K562 (cell line): ENCODE results near the gene TSPYL4. TPM values are rescaled to one million over a fixed set of nuclear protein-coding genes. Genes with fewer than 3 reads are reported as not detected.
A peak's percentile ranks its signal among the peaks of the same experiment; 100 is the strongest.

Experiments used
- ATAC-seq: fragments of 200-7000 bp; cut with Tn5 transposase; 3 replicates; pipeline ENCODE4 v1.9.1; 2020; ENCODE audit warnings: moderate library complexity
- BruUV-seq: library from RNA; stranded (reverse); fragments of 400-500 nt; replicated peaks from 2 replicates; lab custom pipeline; 2021; lab: Mats Ljungman, UMichigan
- CTCF ChIA-PET: fragments of 300-600 bp; formaldehyde crosslinking; extraction: SDS; loops from one replicate; lab custom pipeline; 2021; ENCODE audit warnings: low intra/inter-chr PET ratio; lab: Yijun Ruan, JAX
- POLR2A ChIA-PET: fragments of 300-600, 350-650 bp; sonication (Branson Sonifier 250); formaldehyde crosslinking; extraction: SDS; loops from one replicate; lab custom pipeline; 2021; ENCODE audit warnings: antibody characterized with exemption, inconsistent platforms; lab: Yijun Ruan, JAX
- DNase-seq, 4 experiments: peaks; one replicate each; pipeline versions ENCODE4 v3.0.0 to v3.0.0-alpha.2; 2011 to 2018; ENCODE audit warnings: low spot score in 3 of 4, mixed read lengths in 3 of 4; ENCODE audit errors: extremely low read depth in 1 of 4
- FAIRE-seq: peaks from 2 replicates; lab custom pipeline; 2011; peaks lifted over from hg19 to GRCh38; lab: Jason Lieb, UNC
- H2AFZ ChIP-seq: 2 replicates; pipeline ENCODE4 v1.6.0; 2011; ENCODE audit warnings: low read depth, low read length, control low read depth, inconsistent platforms
- H3K27ac ChIP-seq: fragments of 200-600 bp; 3 replicates; pipeline ENCODE4 v1.8.0; 2011; ENCODE audit warnings: low read depth, mild to moderate bottlenecking, control low read depth, inconsistent platforms, low read length, moderate library complexity, mixed read lengths; ENCODE audit errors: extremely low read depth
- H3K27me3 ChIP-seq, 2 experiments: fragments of 300-600 bp in 1 of 2; 2 replicates in 1 of 2; 3 replicates in 1 of 2; pipeline versions ENCODE4 v1.6.0 to v1.8.0; 2011; ENCODE audit warnings: inconsistent platforms in 2 of 2, low read length in 2 of 2, mild to moderate bottlenecking in 1 of 2, mixed read lengths in 1 of 2, moderate library complexity in 1 of 2; ENCODE audit not compliant: control insufficient read depth in 2 of 2, insufficient read depth in 2 of 2
- H3K36me3 ChIP-seq: fragments of 300-600 bp; 3 replicates; pipeline ENCODE4 v1.8.0; 2011; ENCODE audit warnings: mild to moderate bottlenecking, low read length, inconsistent platforms; ENCODE audit not compliant: control insufficient read depth, insufficient read depth
- H3K4me1 ChIP-seq, 2 experiments: fragments of 200-600 bp in 1 of 2; replicated peaks in 1 of 2; 2 replicates in 1 of 2; 3 replicates in 1 of 2; pipeline versions ENCODE4 v1.5.1 to v1.8.0; 2011; ENCODE audit warnings: inconsistent platforms in 2 of 2, low read length in 2 of 2, mild to moderate bottlenecking in 1 of 2, mixed read lengths in 1 of 2, moderate library complexity in 1 of 2; ENCODE audit not compliant: control insufficient read depth in 2 of 2, insufficient read depth in 2 of 2
- H3K4me2 ChIP-seq: 2 replicates; pipeline ENCODE4 v1.6.1; 2011; ENCODE audit warnings: low read length, control low read depth, inconsistent platforms, mixed read lengths; ENCODE audit not compliant: insufficient read depth
- H3K4me3 ChIP-seq: fragments of 200-600 bp; sonication (generic), shearing (Covaris generic); 2 replicates; pipeline ENCODE4 v1.5.1; 2016; ENCODE audit warnings: control low read depth, inconsistent platforms
- H3K79me2 ChIP-seq: fragments of 200-600 bp; 3 replicates; pipeline ENCODE4 v1.8.0; 2011; ENCODE audit warnings: low read length, inconsistent platforms; ENCODE audit not compliant: control insufficient read depth, insufficient read depth
- H3K9ac ChIP-seq, 2 experiments: 2 replicates each; pipeline versions ENCODE4 v1.6.0 to v1.6.1; 2011; ENCODE audit warnings: low read depth in 2 of 2, low read length in 2 of 2, control low read depth in 1 of 2, inconsistent platforms in 1 of 2, mild to moderate bottlenecking in 1 of 2, mixed read lengths in 1 of 2; ENCODE audit not compliant: insufficient read depth in 1 of 2
- H3K9me1 ChIP-seq: one replicate; pipeline ENCODE4 v1.6.0; 2011; ENCODE audit warnings: inconsistent platforms, mild to moderate bottlenecking, low read length, moderate library complexity; ENCODE audit not compliant: control insufficient read depth, insufficient read depth
- H3K9me3 ChIP-seq: replicated peaks from 2 replicates; pipeline ENCODE4 v1.5.1; 2011; ENCODE audit warnings: low read depth, low read length, inconsistent platforms; ENCODE audit not compliant: control insufficient read depth, insufficient read depth
- H4K20me1 ChIP-seq: replicated peaks from 2 replicates; pipeline ENCODE4 v1.6.1; 2011; ENCODE audit warnings: low read length, inconsistent platforms, mixed read lengths; ENCODE audit not compliant: control insufficient read depth, insufficient read depth
- CBFA2T3 ChIP-seq: fragments of 450-650 bp; IDR thresholded peaks from 2 replicates; pipeline ENCODE4 v1.6.1; 2017
- CTCF ChIP-seq, 3 experiments: IDR thresholded peaks in 2 of 3; conservative IDR thresholded peaks in 1 of 3; 2 replicates each; pipeline ENCODE4 v1.5.1; 2011 to 2012; ENCODE audit warnings: low read length in 3 of 3, mild to moderate bottlenecking in 3 of 3, control low read depth in 2 of 3, improper control_type of control experiment in 1 of 3, inconsistent platforms in 1 of 3, low read depth in 1 of 3, mixed read lengths in 1 of 3, moderate library complexity in 1 of 3; ENCODE audit not compliant: insufficient read depth in 2 of 3
- ETV1 ChIP-seq: fragments of 450-650 bp; conservative IDR thresholded peaks from 2 replicates; pipeline ENCODE4 v1.6.1; 2016; ENCODE audit warnings: missing genetic modification characterization, control low read depth, low read depth, missing compliant biosample characterization
- EZH2 ChIP-seq: IDR thresholded peaks from 2 replicates; pipeline ENCODE4 v1.6.1; 2012; ENCODE audit warnings: low read depth, mild to moderate bottlenecking, inconsistent platforms, low read length, borderline replicate concordance
- HDGF ChIP-seq: fragments of 450-650 bp; IDR thresholded peaks from 2 replicates; pipeline ENCODE4 v1.6.1; 2016
- HMGXB4 ChIP-seq: sonication (generic); formaldehyde crosslinking; IDR thresholded peaks from 2 replicates; pipeline ENCODE4 v1.8.1; 2023; ENCODE audit warnings: mild to moderate bottlenecking, missing genetic modification reagents
- MIER1 ChIP-seq: fragments of 450-650 bp; IDR thresholded peaks from 2 replicates; pipeline ENCODE4 v1.6.1; 2016; ENCODE audit warnings: antibody characterized with exemption, mild to moderate bottlenecking, low read depth
- NUFIP1 ChIP-seq: fragments of 450-650 bp; IDR thresholded peaks from 2 replicates; pipeline ENCODE4 v1.6.1; 2018; ENCODE audit not compliant: partially characterized antibody
- RAD21 ChIP-seq, 2 experiments: fragments of 250-450 bp in 1 of 2; fragments of 450-650 bp in 1 of 2; sonication (Bioruptor Pico) in 1 of 2; formaldehyde crosslinking in 1 of 2; IDR thresholded peaks in 1 of 2; conservative IDR thresholded peaks in 1 of 2; 2 replicates each; pipeline versions ENCODE4 v1.4.0 to v1.8.0; 2020 to 2022; ENCODE audit warnings: mild to moderate bottlenecking in 2 of 2, moderate library complexity in 1 of 2
- SMARCC2 ChIP-seq: fragments of 450-650 bp; IDR thresholded peaks from 2 replicates; pipeline ENCODE4 v1.6.1; 2017; ENCODE audit warnings: antibody characterized with exemption, moderate library complexity, mild to moderate bottlenecking, low read depth
- TCF7L2 ChIP-seq: fragments of 150-350 bp; IDR thresholded peaks from 2 replicates; pipeline ENCODE4 v1.6.1; 2016; ENCODE audit warnings: low read depth, mild to moderate bottlenecking, low read length, moderate library complexity
- ZBTB1 ChIP-seq: sonication (generic); formaldehyde crosslinking; IDR thresholded peaks from 2 replicates; pipeline ENCODE4 v1.8.1; 2023; ENCODE audit warnings: missing genetic modification reagents, low read depth, mild to moderate bottlenecking, borderline replicate concordance
- ZNF232 ChIP-seq: sonication (generic); formaldehyde crosslinking; IDR thresholded peaks from 2 replicates; pipeline ENCODE4 v1.8.0; 2022; ENCODE audit warnings: mild to moderate bottlenecking, missing genetic modification reagents
- ZNF507 ChIP-seq: conservative IDR thresholded peaks from 2 replicates; pipeline ENCODE4 v1.6.1; 2017; ENCODE audit warnings: missing genetic modification characterization, missing compliant biosample characterization
- ZNF76 ChIP-seq: fragments of 250-450 bp; sonication (Bioruptor Pico); IDR thresholded peaks from 2 replicates; pipeline ENCODE4 v1.4.0; 2020; ENCODE audit warnings: mild to moderate bottlenecking, moderate library complexity, borderline replicate concordance
- WGBS: fragments of 100-300 bp; shearing (Covaris generic); methylation state at CpG from one replicate; pipeline ENCODE4 v1.1.6; 2016; ENCODE audit warnings: low coverage, mixed read lengths; ENCODE audit not compliant: insufficient coverage; ENCODE audit errors: missing lambda C conversion rate; 5-methylcytosine and 5-hydroxymethylcytosine counted together
- in situ Hi-C: fragments of 300-500 bp; cut with MboI; formaldehyde crosslinking; loops from 4 replicates; pipeline ENCODE4 v1.15.0; 2018; ENCODE audit warnings: inconsistent platforms, mixed read lengths
- intact Hi-C: fragments of 100-400 bp; cut with micrococcal nuclease; formaldehyde crosslinking; loops from 2 replicates; pipeline ENCODE4 v1.14.2; 2022
- polyA plus RNA-seq, 8 experiments: library from polyadenylated mRNA; depleted of rRNA in 4 of 8; stranded (reverse) in 5 of 8; unstranded in 3 of 8; fragments of >200 nt; fragmentation: Nextera tagmentation in 2 of 8; fragmentation: Illumina TruSeq in 1 of 8; extraction: Ambion mirVana in 2 of 8; extraction: Trizol in 1 of 8; gene quantifications; 2 replicates each; pipeline versions ENCODE4 v1.2.1 to v1.2.3, GENCODE V29; 2011 to 2014; ENCODE audit warnings: inconsistent platforms in 1 of 8, missing spikeins in 1 of 8
- total RNA-seq, 7 experiments: library from RNA; depleted of rRNA in 6 of 7; stranded (reverse); fragments of >200 nt in 6 of 7; fragmentation: Illumina TruSeq in 2 of 7; extraction: Trizol in 2 of 7; gene quantifications; 2 replicates each; pipeline versions ENCODE4 v1.2.1 to v1.2.3, GENCODE V29; 2011 to 2021; ENCODE audit warnings: low replicate concordance in 1 of 7
- TF ChIP-seq, protein P1 (sequence below): fragments of 450-650 bp; formaldehyde crosslinking; IDR thresholded peaks from 2 replicates; pipeline ENCODE4 v1.4.0; 2020; ENCODE audit warnings: mild to moderate bottlenecking

TSPYL4 gene
- total and polyA plus RNA-seq, 9 of the 15 experiments (the other 6 are each of a cell fraction or from before 2014, with no cell fraction given): 0.69 to 18.0 (median 9.1) TPM

- Histone ChIP-seq H3K27ac (no peak overlapping the region), H3K4me1 (peaks cover 0 to 3% of the 10 kb centered on the region in 2 experiments; a peak in 2 of 5 replicates), H3K9me3 (no peaks in the 10 kb centered on the region), H3K36me3 (no peaks in the 10 kb centered on the region), H3K4me2 (no peak overlapping the region), H3K9me1 (no peaks in the 10 kb centered on the region), H3K79me2 (no peaks in the 10 kb centered on the region), H3K27me3 (no peaks in the 10 kb centered on the region), H2AFZ (no peak overlapping the region), H3K9ac (no peak overlapping the region), H3K4me3 (no peak overlapping the region), H4K20me1 (no peaks in the 10 kb centered on the region)
- intact Hi-C loops: loop anchor here (2.0 to 5.0 kb wide), 3 partner anchors 51 to 629 kb away; no protein-coding TSS in a partner anchor
- BruUV-seq: no TSS peak
- no peak for DNase-seq
- FAIRE-seq: no peak
- peak; percentile 32; the same call in 1 of the 3 replicates for ATAC-seq
- CTCF ChIA-PET: interaction anchor here (1.0 to 2.1 kb wide), 2 partner anchors 50 to 343 kb away, joined by 3 to 7 read pairs; no protein-coding TSS in a partner anchor
- WGBS: 35% methylated on average over 3 of the region's 3 CpGs
- POLR2A ChIA-PET: interaction anchor here (0.6 to 1.1 kb wide), 4 partner anchors 11 to 103 kb away, joined by 3 read pairs; no protein-coding TSS in a partner anchor
- in situ Hi-C loops: no loop called here
- TF ChIP-seq, protein P1, sequence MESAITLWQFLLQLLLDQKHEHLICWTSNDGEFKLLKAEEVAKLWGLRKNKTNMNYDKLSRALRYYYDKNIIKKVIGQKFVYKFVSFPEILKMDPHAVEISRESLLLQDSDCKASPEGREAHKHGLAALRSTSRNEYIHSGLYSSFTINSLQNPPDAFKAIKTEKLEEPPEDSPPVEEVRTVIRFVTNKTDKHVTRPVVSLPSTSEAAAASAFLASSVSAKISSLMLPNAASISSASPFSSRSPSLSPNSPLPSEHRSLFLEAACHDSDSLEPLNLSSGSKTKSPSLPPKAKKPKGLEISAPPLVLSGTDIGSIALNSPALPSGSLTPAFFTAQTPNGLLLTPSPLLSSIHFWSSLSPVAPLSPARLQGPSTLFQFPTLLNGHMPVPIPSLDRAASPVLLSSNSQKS (CRISPR knock-in tag): no peak
- no peak for TF ChIP-seq HDGF
- no peak for TF ChIP-seq ZBTB1 (CRISPR knock-in tag)
- TF ChIP-seq EZH2: no peak
- TF ChIP-seq RAD21 (CRISPR knock-in tag; conservative IDR thresholded peaks at IDR 0.05 in 1 of 2, IDR thresholded peaks at IDR 0.05 in 1 of 2): peak; percentile 49 to 59; a peak in 3 of 4 replicates
- TF ChIP-seq SMARCC2: no peak
- TF ChIP-seq TCF7L2: no peak
- no peak for TF ChIP-seq CBFA2T3
- no peak for TF ChIP-seq MIER1
- TF ChIP-seq HMGXB4: no peak
- peak; percentile 98 for TF ChIP-seq ZNF232 (CRISPR knock-in tag)
- TF ChIP-seq CTCF (IDR thresholded peaks at IDR 0.05 in 2 of 3, conservative IDR thresholded peaks at IDR 0.05 in 1 of 3; ENCODE audit: insufficient read depth in 2 of 3, low read depth in 1 of 3, low read length in 3 of 3): peak in 1 of 3 experiments; percentile 63; a peak in 3 of 6 replicates
- no peak for TF ChIP-seq ETV1 (tag)
- TF ChIP-seq ZNF76 (CRISPR knock-in tag): no peak
- peak; percentile 71 for TF ChIP-seq ZNF507
- no peak for TF ChIP-seq NUFIP1
These were observed 35.7 kb downstream of the TSPYL4 start for GRCh38 chr6:116218172-116218633.
